HG02885 (cell line): ENCODE results near the gene PTER.

ENCODE experiments used
- ATAC-seq: cut with Tn5 transposase; IDR thresholded peaks from one replicate; pipeline ENCODE4 v1.9.1; 2021; ENCODE audit warnings: mild to moderate bottlenecking; ENCODE audit not compliant: unreplicated experiment, poor library complexity

Gene PTER

GRCh38 chr10:16436758-16437539 lies at the start of gene PTER:
PTER (plus strand) TSS chr10:16437010; CDS start chr10:16484385, 47,375 bp downstream.
- peak; percentile 94 for ATAC-seq

- ATAC-seq: no peak
Measured at GRCh38 chr10:16392531-16393069, 44.2 kb upstream of the PTER start.

- no peak for ATAC-seq
Measured at GRCh38 chr10:16393271-16393858, 43.4 kb upstream of the PTER start.

GRCh38 chr10:16401416-16401815 lies 35.4 kb upstream of the PTER start:
- ATAC-seq: no peak

GRCh38 chr10:16408379-16408778 lies 28.4 kb upstream of the PTER start:
- no peak for ATAC-seq

- no peak for ATAC-seq
Measured at GRCh38 chr10:16417341-16417740, 19.5 kb upstream of the PTER start.

- no peak for ATAC-seq
Measured at GRCh38 chr10:16423599-16423998, 13.2 kb upstream of the PTER start.

- no peak for ATAC-seq
Measured at GRCh38 chr10:16425449-16425848, 11.4 kb upstream of the PTER start.

- no peak for ATAC-seq
Measured at GRCh38 chr10:16429539-16429938, 7.3 kb upstream of the PTER start.

GRCh38 chr10:16436367-16436757 lies 448 bp upstream of the PTER start:
- ATAC-seq: peak; percentile 9

- no peak for ATAC-seq
Measured at GRCh38 chr10:16437540-16437894, 707 bp downstream of the PTER start.

- ATAC-seq: no peak
Measured at GRCh38 chr10:16439295-16439694, 2.5 kb downstream of the PTER start.

- ATAC-seq: no peak
Measured at GRCh38 chr10:16440396-16441133, 3.8 kb downstream of the PTER start.

- no peak for ATAC-seq
Measured at GRCh38 chr10:16441173-16441840, 4.5 kb downstream of the PTER start.

GRCh38 chr10:16442914-16443313 lies 6.1 kb downstream of the PTER start:
- ATAC-seq: no peak

- ATAC-seq: no peak
Measured at GRCh38 chr10:16445770-16446469, 9.1 kb downstream of the PTER start.

GRCh38 chr10:16449454-16449853 lies 12.6 kb downstream of the PTER start:
- no peak for ATAC-seq

GRCh38 chr10:16458166-16458955 lies 21.6 kb downstream of the PTER start:
- ATAC-seq: peak; percentile 70

- no peak for ATAC-seq
Measured at GRCh38 chr10:16459423-16459939, 22.7 kb downstream of the PTER start.
